HepG2 (cell line): Measurements from ENCODE around the gene USP43. TPM values are rescaled to one million over a fixed set of nuclear protein-coding genes. Genes with fewer than 3 reads are reported as not detected.

ENCODE experiments used
- ATAC-seq: fragments of 200-7000 bp; cut with Tn5 transposase; 3 replicates; pipeline ENCODE4 v1.9.1; 2020; ENCODE audit warnings: mild to moderate bottlenecking, moderate library complexity
- BruUV-seq: library from RNA; stranded (reverse); fragments of 400-500 nt; replicated peaks from 2 replicates; lab custom pipeline; 2021; lab: Mats Ljungman, UMichigan
- CTCF ChIA-PET: fragments of 300-600 bp; formaldehyde crosslinking; extraction: SDS; loops from one replicate; lab custom pipeline; 2021; ENCODE audit warnings: low total read pairs, inconsistent platforms, low intra/inter-chr PET ratio; lab: Yijun Ruan, JAX
- POLR2A ChIA-PET: fragments of 350-600 bp; sonication (Branson Sonifier 250); formaldehyde crosslinking; loops from one replicate; lab custom pipeline; 2020; ENCODE audit warnings: antibody characterized with exemption, inconsistent platforms; lab: Yijun Ruan, JAX
- DNase-seq: peaks from one replicate; pipeline ENCODE4 v3.0.0-alpha.2; 2015; ENCODE audit warnings: low spot score
- FAIRE-seq: peaks from 3 replicates; lab custom pipeline; 2011; peaks lifted over from hg19 to GRCh38; lab: Jason Lieb, UNC
- H2AFZ ChIP-seq: one replicate; pipeline ENCODE4 v1.6.1; 2011; ENCODE audit warnings: low read length, inconsistent platforms
- H3K27ac ChIP-seq: fragments of 300-600 bp; 3 replicates; pipeline ENCODE4 v1.8.0; 2011; ENCODE audit warnings: mixed run types, mild to moderate bottlenecking, mixed read lengths, low read length, inconsistent platforms; ENCODE audit not compliant: insufficient read depth; ENCODE audit errors: extremely low read length
- H3K27me3 ChIP-seq, 2 experiments: fragments of 200-600 bp in 1 of 2; 2 replicates in 1 of 2; 3 replicates in 1 of 2; pipeline versions ENCODE4 v1.6.0 to v1.8.0; 2011; ENCODE audit warnings: low read length in 2 of 2, mild to moderate bottlenecking in 2 of 2, moderate library complexity in 2 of 2, inconsistent platforms in 1 of 2; ENCODE audit not compliant: insufficient read depth in 2 of 2, control insufficient read depth in 1 of 2
- H3K36me3 ChIP-seq, 2 experiments: fragments of 200-600 bp in 1 of 2; replicated peaks in 1 of 2; 2 replicates in 1 of 2; 3 replicates in 1 of 2; pipeline versions ENCODE4 v1.5.1 to v1.8.0; 2011; ENCODE audit warnings: low read length in 2 of 2, inconsistent platforms in 1 of 2; ENCODE audit not compliant: insufficient read depth in 2 of 2, control insufficient read depth in 1 of 2
- H3K4me1 ChIP-seq: 2 replicates; pipeline ENCODE4 v1.5.1; 2012; ENCODE audit warnings: low read length, inconsistent platforms; ENCODE audit not compliant: insufficient read depth
- H3K4me2 ChIP-seq: 2 replicates; pipeline ENCODE4 v1.6.0; 2011; ENCODE audit warnings: low read depth, low read length, inconsistent platforms
- H3K4me3 ChIP-seq, 3 experiments: fragments of 200-600 bp in 1 of 3; sonication (generic), shearing (Covaris generic) in 1 of 3; replicated peaks in 1 of 3; 2 replicates each; pipeline ENCODE4 v1.5.1; 2011 to 2016; ENCODE audit warnings: low read length in 3 of 3, inconsistent platforms in 2 of 3, low read depth in 2 of 3, mild to moderate bottlenecking in 2 of 3, control low read depth in 1 of 3, mixed read lengths in 1 of 3; ENCODE audit not compliant: insufficient read depth in 1 of 3
- H3K79me2 ChIP-seq: one replicate; pipeline ENCODE4 v1.6.1; 2011; ENCODE audit warnings: low read length, inconsistent platforms; ENCODE audit not compliant: insufficient read depth
- H3K9ac ChIP-seq: 2 replicates; pipeline ENCODE4 v1.6.0; 2011; ENCODE audit warnings: mild to moderate bottlenecking, low read depth, low read length, inconsistent platforms; ENCODE audit not compliant: insufficient read depth
- H3K9me3 ChIP-seq: 2 replicates; pipeline ENCODE4 v1.5.1; 2012; ENCODE audit warnings: mild to moderate bottlenecking, low read length
- H4K20me1 ChIP-seq: 2 replicates; pipeline ENCODE4 v1.6.0; 2011; ENCODE audit warnings: inconsistent platforms, mild to moderate bottlenecking, low read length, moderate library complexity; ENCODE audit not compliant: insufficient read depth
- ATF1 ChIP-seq: IDR thresholded peaks from 2 replicates; pipeline ENCODE4 v1.6.1; 2016; ENCODE audit warnings: mild to moderate bottlenecking, control low read depth
- ATF3 ChIP-seq: sonication (generic); formaldehyde crosslinking; IDR thresholded peaks from 2 replicates; pipeline ENCODE4 v1.4.0; 2020; ENCODE audit warnings: missing genetic modification reagents
- DDIT3 ChIP-seq: sonication (generic); formaldehyde crosslinking; IDR thresholded peaks from 2 replicates; pipeline ENCODE4 v1.4.0; 2020; ENCODE audit warnings: mild to moderate bottlenecking, missing genetic modification reagents
- E2F1 ChIP-seq: sonication (generic); formaldehyde crosslinking; IDR thresholded peaks from 2 replicates; pipeline ENCODE4 v1.5.0; 2020; ENCODE audit warnings: missing genetic modification reagents
- HIVEP1 ChIP-seq: sonication (generic); formaldehyde crosslinking; IDR thresholded peaks from 2 replicates; pipeline ENCODE4 v1.4.0; 2020; ENCODE audit warnings: mild to moderate bottlenecking, missing genetic modification reagents
- NR3C1 ChIP-seq: sonication (generic); formaldehyde crosslinking; IDR thresholded peaks from 2 replicates; pipeline ENCODE4 v1.4.0; 2020; ENCODE audit warnings: missing genetic modification reagents
- PHB2 ChIP-seq: fragments of 450-650 bp; IDR thresholded peaks from 2 replicates; pipeline ENCODE4 v1.6.1; 2018; ENCODE audit not compliant: partially characterized antibody
- RELA ChIP-seq: sonication (generic); formaldehyde crosslinking; IDR thresholded peaks from 2 replicates; pipeline ENCODE4 v1.4.0; 2020; ENCODE audit warnings: missing genetic modification reagents
- REST ChIP-seq, 2 experiments: IDR thresholded peaks; 2 replicates each; pipeline ENCODE4 v1.6.1; 2011 to 2012; ENCODE audit warnings: low read length in 2 of 2, borderline replicate concordance in 1 of 2, low read depth in 1 of 2, mild to moderate bottlenecking in 1 of 2, moderate library complexity in 1 of 2
- SOX6 ChIP-seq, 2 experiments: fragments of 450-650 bp in 1 of 2; sonication (generic) in 1 of 2; formaldehyde crosslinking in 1 of 2; IDR thresholded peaks; 2 replicates each; pipeline versions ENCODE4 v1.4.0 to v1.6.1; 2017 to 2020; ENCODE audit warnings: antibody characterized with exemption in 1 of 2, mild to moderate bottlenecking in 1 of 2, missing genetic modification reagents in 1 of 2
- SP2 ChIP-seq: sonication (generic); formaldehyde crosslinking; IDR thresholded peaks from 2 replicates; pipeline ENCODE4 v1.5.1; 2020; ENCODE audit warnings: mild to moderate bottlenecking, missing genetic modification reagents
- TFAP4 ChIP-seq: sonication (generic); IDR thresholded peaks from 2 replicates; pipeline ENCODE4 v1.6.1; 2016; ENCODE audit warnings: low read depth, borderline replicate concordance
- ZBTB7B ChIP-seq: sonication (generic); formaldehyde crosslinking; IDR thresholded peaks from 2 replicates; pipeline ENCODE4 v1.4.0; 2020; ENCODE audit warnings: missing genetic modification reagents
- ZNF687 ChIP-seq: sonication (generic); formaldehyde crosslinking; IDR thresholded peaks from 2 replicates; pipeline ENCODE4 v1.5.1; 2020; ENCODE audit warnings: mild to moderate bottlenecking, missing genetic modification reagents, moderate library complexity
- ZNF781 ChIP-seq: sonication (generic); formaldehyde crosslinking; IDR thresholded peaks from 2 replicates; pipeline ENCODE4 v1.5.1; 2020; ENCODE audit warnings: borderline replicate concordance, mild to moderate bottlenecking, missing genetic modification reagents; ENCODE audit errors: not compliant biosample characterization
- WGBS: methylation state at CpG from one replicate; pipeline ENCODE4 v1.1.6; 2017; ENCODE audit warnings: low lambda C conversion rate; 5-methylcytosine and 5-hydroxymethylcytosine counted together
- in situ Hi-C: cut with HindIII; loops from 2 replicates; pipeline ENCODE4 v1.10.0; 2017; ENCODE audit warnings: low pct_unique_long_range_greater_than_20kb; ENCODE audit not compliant: extremely low pct_ligation_motif_present
- intact Hi-C: fragments of 100-400 bp; cut with micrococcal nuclease; formaldehyde crosslinking; loops from one replicate; pipeline ENCODE4 v1.10.0; 2022; ENCODE audit not compliant: unreplicated experiment
- polyA plus RNA-seq, 8 experiments: library from polyadenylated mRNA; depleted of rRNA in 3 of 8; stranded (reverse) in 7 of 8; unstranded in 1 of 8; fragments of >200 nt; fragmentation: Illumina TruSeq in 4 of 8; extraction: Trizol in 4 of 8; gene quantifications; 2 replicates each; pipeline versions ENCODE4 v1.2.1 to v1.2.3, GENCODE V29; 2011 to 2016; ENCODE audit warnings: low read depth in 4 of 8, missing spikeins in 1 of 8, mixed read lengths in 1 of 8; ENCODE audit not compliant: insufficient read depth in 1 of 8
- total RNA-seq, 5 experiments: library from RNA; depleted of rRNA; stranded (reverse); fragments of >200 nt; fragmentation: Illumina TruSeq; extraction: Trizol; gene quantifications; 2 replicates each; pipeline ENCODE4 v1.2.3, GENCODE V29; 2016; ENCODE audit warnings: low read depth in 1 of 5

USP43 gene
- total and polyA plus RNA-seq, 2 of the 13 experiments (the other 11 are each of a cell fraction or from before 2014, with no cell fraction given): 1.6 to 2.2 TPM

- no TSS peak for BruUV-seq
- no peak overlapping the region for H3K9ac ChIP-seq
- H4K20me1 ChIP-seq: no peaks in the 10 kb centered on the region
- no peaks in the 10 kb centered on the region for H3K36me3 ChIP-seq
- H3K4me3 ChIP-seq: no peak overlapping the region
- in situ Hi-C loops: no loop called here
- ChIA-PET POLR2A (no interaction called here), CTCF (no interaction called here)
- ATAC-seq (no peak), FAIRE-seq (no peak), DNase-seq (no peak)
- H2AFZ ChIP-seq: no peak overlapping the region
- 63% methylated on average over 12 of the region's 12 CpGs for WGBS
- H3K79me2 ChIP-seq: no peaks in the 10 kb centered on the region
- intact Hi-C loops: no loop called here
- H3K9me3 ChIP-seq: no peaks in the 10 kb centered on the region
- H3K4me2 ChIP-seq: no peak overlapping the region
- H3K27ac ChIP-seq: no peak overlapping the region
- no peaks in the 10 kb centered on the region for H3K4me1 ChIP-seq
- H3K27me3 ChIP-seq: peaks cover 1 to 22% of the 10 kb centered on the region in 2 experiments; a peak in 4 of 5 replicates
- TF ChIP-seq ATF1 (CRISPR knock-in tag) (no peak), SP2 (no peak), DDIT3 (no peak), ZBTB7B (CRISPR knock-in tag) (no peak), REST (IDR thresholded peaks at IDR 0.05; ENCODE audit: borderline replicate concordance in 1 of 2, low read depth in 1 of 2, low read length in 2 of 2) (no peak), ZNF687 (CRISPR knock-in tag) (no peak), ATF3 (CRISPR knock-in tag) (no peak), HIVEP1 (CRISPR knock-in tag) (no peak), PHB2 (no peak), NR3C1 (no peak), E2F1 (no peak), RELA (CRISPR knock-in tag) (no peak), TFAP4 (no peak), SOX6 (IDR thresholded peaks at IDR 0.05) (no peak), SOX6 (CRISPR knock-in tag; IDR thresholded peaks at IDR 0.05) (no peak), ZNF781 (no peak)
Observed at GRCh38 chr17:9636501-9636900, 8.8 kb upstream of the USP43 start.
